ENCODE results near the gene IDI1. TPM values are rescaled to one million over a fixed set of nuclear protein-coding genes. Genes with fewer than 3 reads are reported as not detected.

The IDI1 gene
- polyA plus RNA-seq, 1 of the 3 experiments (the other 2 are of a cell fraction) = 15.9 TPM

DNA sequence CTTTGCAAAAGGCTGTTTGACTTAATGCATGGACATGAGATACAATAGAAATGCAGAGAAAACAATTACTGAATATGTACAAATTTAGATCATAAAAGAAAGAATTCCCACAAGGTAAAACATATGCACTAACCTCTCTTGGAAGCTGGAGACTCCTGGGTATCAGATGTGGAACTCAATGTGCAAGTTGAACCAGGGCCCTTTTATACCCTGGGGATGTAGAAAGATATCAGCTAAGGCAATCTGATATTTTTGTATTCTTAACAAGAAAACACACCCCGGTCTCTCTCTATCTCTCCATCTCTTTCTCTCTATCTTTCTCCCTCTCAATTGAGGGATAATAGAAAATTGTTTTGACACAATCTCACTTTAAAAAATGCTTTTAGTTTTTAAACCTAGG, 23.2 kb downstream of the IDI1 start, which contains the start of gene IDI2 (continued):
- TF ChIP-seq, protein P1, sequence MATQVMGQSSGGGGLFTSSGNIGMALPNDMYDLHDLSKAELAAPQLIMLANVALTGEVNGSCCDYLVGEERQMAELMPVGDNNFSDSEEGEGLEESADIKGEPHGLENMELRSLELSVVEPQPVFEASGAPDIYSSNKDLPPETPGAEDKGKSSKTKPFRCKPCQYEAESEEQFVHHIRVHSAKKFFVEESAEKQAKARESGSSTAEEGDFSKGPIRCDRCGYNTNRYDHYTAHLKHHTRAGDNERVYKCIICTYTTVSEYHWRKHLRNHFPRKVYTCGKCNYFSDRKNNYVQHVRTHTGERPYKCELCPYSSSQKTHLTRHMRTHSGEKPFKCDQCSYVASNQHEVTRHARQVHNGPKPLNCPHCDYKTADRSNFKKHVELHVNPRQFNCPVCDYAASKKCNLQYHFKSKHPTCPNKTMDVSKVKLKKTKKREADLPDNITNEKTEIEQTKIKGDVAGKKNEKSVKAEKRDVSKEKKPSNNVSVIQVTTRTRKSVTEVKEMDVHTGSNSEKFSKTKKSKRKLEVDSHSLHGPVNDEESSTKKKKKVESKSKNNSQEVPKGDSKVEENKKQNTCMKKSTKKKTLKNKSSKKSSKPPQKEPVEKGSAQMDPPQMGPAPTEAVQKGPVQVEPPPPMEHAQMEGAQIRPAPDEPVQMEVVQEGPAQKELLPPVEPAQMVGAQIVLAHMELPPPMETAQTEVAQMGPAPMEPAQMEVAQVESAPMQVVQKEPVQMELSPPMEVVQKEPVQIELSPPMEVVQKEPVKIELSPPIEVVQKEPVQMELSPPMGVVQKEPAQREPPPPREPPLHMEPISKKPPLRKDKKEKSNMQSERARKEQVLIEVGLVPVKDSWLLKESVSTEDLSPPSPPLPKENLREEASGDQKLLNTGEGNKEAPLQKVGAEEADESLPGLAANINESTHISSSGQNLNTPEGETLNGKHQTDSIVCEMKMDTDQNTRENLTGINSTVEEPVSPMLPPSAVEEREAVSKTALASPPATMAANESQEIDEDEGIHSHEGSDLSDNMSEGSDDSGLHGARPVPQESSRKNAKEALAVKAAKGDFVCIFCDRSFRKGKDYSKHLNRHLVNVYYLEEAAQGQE (IDR thresholded peaks at IDR 0.05; ENCODE audit: low read depth, low read length) = no peak

DNA sequence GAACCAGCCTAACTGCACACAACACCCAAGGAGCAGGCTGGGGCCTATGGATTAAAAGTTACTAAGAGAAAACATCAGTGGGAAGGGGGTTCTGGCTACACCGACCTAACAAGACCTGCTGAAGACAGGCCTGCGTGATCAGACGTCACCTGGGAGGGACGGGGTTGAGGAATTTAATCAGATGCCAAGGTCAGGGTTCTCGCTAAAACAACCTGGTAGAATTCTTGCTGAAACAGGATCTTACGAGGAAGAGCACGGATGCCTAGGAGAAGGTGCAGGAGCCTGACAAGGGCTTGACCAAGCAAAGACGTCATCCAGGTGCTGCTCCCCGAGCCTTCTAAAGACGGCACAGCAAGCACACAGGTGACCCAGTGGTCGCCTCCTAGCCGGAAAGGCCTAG, 24.8 kb downstream of the IDI1 start:
- Histone ChIP-seq H3K9me2 (no peaks in the 10 kb centered on the region), H3K9me3 (no peaks in the 10 kb centered on the region), H4K20me1 (ENCODE audit: insufficient read depth) (no peaks in the 10 kb centered on the region), H3K4me1 (ENCODE audit: control insufficient read depth in 1 of 2, insufficient read depth in 2 of 2, low read depth in 1 of 2, low read length in 1 of 2) (peaks cover 0 to 3% of the 10 kb centered on the region in 2 experiments; a peak in 2 of 4 replicates), H3K36me3 (replicated peaks in 1 of 2; ENCODE audit: control insufficient read depth in 1 of 2, insufficient read depth in 2 of 2, low read length in 1 of 2) (peaks cover 8 to 9% of the 10 kb centered on the region in 2 experiments), H3K4me2 (no peak overlapping the region), H3K9ac (no peak overlapping the region), H3F3A (replicated peaks; ENCODE audit: insufficient read depth) (peaks cover 2% of the 10 kb centered on the region), H3K27me3 (ENCODE audit: insufficient read depth) (no peaks in the 10 kb centered on the region), H3K79me2 (ENCODE audit: insufficient read depth) (no peaks in the 10 kb centered on the region), H3K27ac (ENCODE audit: low read depth in 2 of 2, low read length in 1 of 2) (no peak overlapping the region), H2AFZ (ENCODE audit: low read depth) (no peak overlapping the region), H3K4me3 (ENCODE audit: low read depth in 2 of 2, low read length in 1 of 2) (no peak overlapping the region)
- no peak for DNase-seq
- ChIA-PET CTCF (no interaction called here), POLR2A (no interaction called here)
- TF ChIP-seq RCOR1 (IDR thresholded peaks at IDR 0.05; ENCODE audit: low read length) = no peak
- TF ChIP-seq GABPA (IDR thresholded peaks at IDR 0.05; ENCODE audit: low read depth) = no peak
- no peak for TF ChIP-seq EP300 (IDR thresholded peaks at IDR 0.05; ENCODE audit: borderline replicate concordance in 1 of 2, low read depth in 1 of 2, low read length in 1 of 2)
- TF ChIP-seq, protein P2, sequence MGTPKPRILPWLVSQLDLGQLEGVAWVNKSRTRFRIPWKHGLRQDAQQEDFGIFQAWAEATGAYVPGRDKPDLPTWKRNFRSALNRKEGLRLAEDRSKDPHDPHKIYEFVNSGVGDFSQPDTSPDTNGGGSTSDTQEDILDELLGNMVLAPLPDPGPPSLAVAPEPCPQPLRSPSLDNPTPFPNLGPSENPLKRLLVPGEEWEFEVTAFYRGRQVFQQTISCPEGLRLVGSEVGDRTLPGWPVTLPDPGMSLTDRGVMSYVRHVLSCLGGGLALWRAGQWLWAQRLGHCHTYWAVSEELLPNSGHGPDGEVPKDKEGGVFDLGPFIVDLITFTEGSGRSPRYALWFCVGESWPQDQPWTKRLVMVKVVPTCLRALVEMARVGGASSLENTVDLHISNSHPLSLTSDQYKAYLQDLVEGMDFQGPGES (IDR thresholded peaks at IDR 0.05; ENCODE audit: low read depth, low read length) = no peak
- TF ChIP-seq FOXM1 (IDR thresholded peaks at IDR 0.05; ENCODE audit: low read depth) = no peak
- no peak for TF ChIP-seq SIN3A (IDR thresholded peaks at IDR 0.05; ENCODE audit: borderline replicate concordance, low read depth, low read length)
- TF ChIP-seq POLR2AphosphoS5 (IDR thresholded peaks at IDR 0.05; ENCODE audit: low read depth, low read length) = no peak
- TF ChIP-seq GATA2 (CRISPR knock-in tag; IDR thresholded peaks at IDR 0.05) = no peak
- TF ChIP-seq MEF2A (IDR thresholded peaks at IDR 0.05; ENCODE audit: borderline replicate concordance, low read depth) = no peak
- no peak for TF ChIP-seq NFIC (IDR thresholded peaks at IDR 0.05; ENCODE audit: borderline replicate concordance)
- TF ChIP-seq, protein P1 (IDR thresholded peaks at IDR 0.05; ENCODE audit: low read depth, low read length) = no peak
- no peak for TF ChIP-seq CHD2 (IDR thresholded peaks at IDR 0.05; ENCODE audit: low read length, partially characterized antibody)
- TF ChIP-seq RFX5 (IDR thresholded peaks at IDR 0.05; ENCODE audit: low read length) = no peak
- TF ChIP-seq RXRA (IDR thresholded peaks at IDR 0.05; ENCODE audit: borderline replicate concordance, low read depth) = no peak
- TF ChIP-seq TEAD4 (IDR thresholded peaks at IDR 0.05; ENCODE audit: borderline replicate concordance, insufficient read depth) = no peak
- TF ChIP-seq SMC3 (IDR thresholded peaks at IDR 0.05; ENCODE audit: low read depth, low read length) = no peak
- no peak for TF ChIP-seq JUND (IDR thresholded peaks at IDR 0.05)
- no peak for TF ChIP-seq FOXJ3 (CRISPR knock-in tag; IDR thresholded peaks at IDR 0.05)
- 94% methylated on average over 12 of the region's 12 CpGs for WGBS (ENCODE audit: low lambda C conversion rate)
